Measurements from ENCODE around the gene NCR3LG1.

The NCR3LG1 gene, protein sequence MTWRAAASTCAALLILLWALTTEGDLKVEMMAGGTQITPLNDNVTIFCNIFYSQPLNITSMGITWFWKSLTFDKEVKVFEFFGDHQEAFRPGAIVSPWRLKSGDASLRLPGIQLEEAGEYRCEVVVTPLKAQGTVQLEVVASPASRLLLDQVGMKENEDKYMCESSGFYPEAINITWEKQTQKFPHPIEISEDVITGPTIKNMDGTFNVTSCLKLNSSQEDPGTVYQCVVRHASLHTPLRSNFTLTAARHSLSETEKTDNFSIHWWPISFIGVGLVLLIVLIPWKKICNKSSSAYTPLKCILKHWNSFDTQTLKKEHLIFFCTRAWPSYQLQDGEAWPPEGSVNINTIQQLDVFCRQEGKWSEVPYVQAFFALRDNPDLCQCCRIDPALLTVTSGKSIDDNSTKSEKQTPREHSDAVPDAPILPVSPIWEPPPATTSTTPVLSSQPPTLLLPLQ

DNA sequence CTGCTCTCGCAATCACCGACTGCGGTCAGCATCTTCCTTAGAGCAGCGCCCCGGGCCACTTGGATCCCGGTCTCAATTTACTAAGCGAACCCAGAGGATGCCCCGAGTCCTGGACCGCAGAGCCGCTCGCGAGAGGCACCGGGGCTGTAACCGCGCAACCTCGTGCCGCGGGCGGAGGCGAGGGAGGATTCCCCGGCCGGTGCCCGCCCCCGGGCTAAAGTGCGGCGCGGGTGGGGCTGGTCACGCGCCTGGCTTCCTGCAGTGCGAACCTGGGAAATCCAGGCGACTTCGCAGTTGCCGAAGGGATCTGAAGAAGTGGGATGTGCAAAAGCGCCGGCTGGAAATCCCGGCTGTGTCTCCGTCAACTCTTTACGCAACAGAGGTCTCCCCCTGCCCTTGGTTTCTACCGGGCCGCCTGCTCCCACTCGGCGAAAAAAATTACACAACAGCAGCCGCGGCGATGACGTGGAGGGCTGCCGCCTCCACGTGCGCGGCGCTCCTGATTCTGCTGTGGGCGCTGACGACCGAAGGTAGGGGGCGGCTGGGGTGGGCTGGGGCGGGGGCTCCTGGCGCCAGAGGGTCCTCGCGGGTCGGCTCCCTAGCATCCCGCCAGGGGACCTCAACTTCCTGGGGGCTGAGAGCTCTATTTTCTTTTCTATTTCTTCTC, at the start of gene NCR3LG1:
TSS of gene NCR3LG1 (plus strand) at position 291 of the 667 bp plus-strand sequence. CDS start at position 461, 170 bp downstream.
- peak; percentile 46 for DNase-seq

DNA sequence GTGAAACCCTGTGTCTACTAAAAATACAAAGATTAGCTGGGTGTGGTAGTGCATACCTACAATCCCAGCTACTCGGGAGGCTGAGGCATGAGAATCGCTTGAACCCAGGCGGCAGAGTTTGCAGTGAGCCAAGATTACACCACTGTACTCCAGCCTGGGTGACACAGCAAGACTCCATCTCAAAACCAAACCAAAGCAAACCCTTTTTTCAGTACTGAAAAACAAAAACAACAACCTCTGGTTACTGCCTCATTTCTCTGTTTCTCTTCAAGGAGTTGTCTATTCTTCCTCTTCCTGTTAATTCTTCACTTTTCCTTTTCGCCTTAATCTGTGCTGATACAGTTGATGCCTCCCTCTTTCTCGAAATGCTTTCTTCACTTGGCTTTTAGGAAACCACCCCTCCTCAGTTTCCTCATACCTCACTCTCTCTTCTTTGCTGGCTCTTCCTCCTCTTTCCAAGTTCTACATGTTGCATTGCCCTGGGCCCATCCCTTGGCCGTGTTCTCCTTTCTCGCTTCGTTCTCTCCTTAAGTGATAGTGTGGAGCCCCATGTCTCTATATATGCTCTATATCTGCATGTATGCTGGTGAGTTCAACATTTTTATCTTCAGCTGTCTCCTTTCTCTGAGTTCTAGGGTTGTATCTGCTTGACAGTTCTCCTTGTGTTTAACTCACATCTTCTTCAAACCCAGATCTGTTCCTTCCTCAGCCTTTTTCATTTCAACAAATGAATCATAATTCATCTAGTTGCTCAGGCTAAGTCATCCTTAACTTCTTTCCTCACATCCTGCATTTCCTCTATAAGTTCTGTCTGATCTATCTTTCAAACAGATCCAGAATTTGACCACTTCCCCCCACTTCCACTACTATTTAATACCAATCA, 38.0 kb upstream of the NCR3LG1 start:
- no peak for DNase-seq

DNA sequence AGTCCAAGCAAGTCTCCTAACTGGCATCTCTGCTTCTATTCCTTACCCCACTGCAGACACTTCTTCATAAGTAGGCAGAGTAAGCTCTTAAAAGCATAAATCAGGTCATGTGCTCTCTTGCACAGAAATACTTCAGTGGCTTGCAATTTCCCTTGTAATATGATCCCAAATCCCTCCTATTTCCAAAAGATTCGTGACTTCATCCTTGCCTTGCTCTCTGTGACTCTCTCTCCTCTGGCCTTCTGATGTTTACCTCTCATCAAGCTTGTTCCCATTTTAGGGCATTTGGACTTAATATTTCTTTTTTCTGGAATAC, 37.4 kb upstream of the NCR3LG1 start:
- DNase-seq = no peak

DNA sequence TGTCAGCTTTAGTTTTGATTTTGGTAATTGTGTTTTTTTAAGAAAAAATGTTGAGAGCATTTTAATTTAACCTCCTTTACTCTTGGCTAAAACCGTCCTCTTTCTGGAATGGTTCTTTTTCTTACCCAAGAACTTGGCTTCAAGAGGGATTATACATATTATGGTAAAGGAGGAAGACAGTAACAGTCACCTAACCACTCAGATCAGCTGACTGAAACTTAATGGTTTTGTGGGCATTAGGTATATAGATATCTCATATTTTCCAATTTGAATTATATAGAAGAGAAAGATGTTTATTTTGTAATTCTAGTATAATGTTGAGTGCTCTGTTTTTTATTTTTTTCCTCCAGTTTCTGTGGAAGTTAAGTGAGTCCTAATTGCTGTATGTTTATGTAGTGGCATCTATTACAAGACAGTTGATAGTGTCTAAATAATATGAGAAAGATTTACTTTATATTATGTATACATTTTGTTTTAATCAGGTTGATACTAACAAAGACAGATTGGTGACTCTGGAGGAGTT, 36.6 kb upstream of the NCR3LG1 start:
- no peak for DNase-seq

DNA sequence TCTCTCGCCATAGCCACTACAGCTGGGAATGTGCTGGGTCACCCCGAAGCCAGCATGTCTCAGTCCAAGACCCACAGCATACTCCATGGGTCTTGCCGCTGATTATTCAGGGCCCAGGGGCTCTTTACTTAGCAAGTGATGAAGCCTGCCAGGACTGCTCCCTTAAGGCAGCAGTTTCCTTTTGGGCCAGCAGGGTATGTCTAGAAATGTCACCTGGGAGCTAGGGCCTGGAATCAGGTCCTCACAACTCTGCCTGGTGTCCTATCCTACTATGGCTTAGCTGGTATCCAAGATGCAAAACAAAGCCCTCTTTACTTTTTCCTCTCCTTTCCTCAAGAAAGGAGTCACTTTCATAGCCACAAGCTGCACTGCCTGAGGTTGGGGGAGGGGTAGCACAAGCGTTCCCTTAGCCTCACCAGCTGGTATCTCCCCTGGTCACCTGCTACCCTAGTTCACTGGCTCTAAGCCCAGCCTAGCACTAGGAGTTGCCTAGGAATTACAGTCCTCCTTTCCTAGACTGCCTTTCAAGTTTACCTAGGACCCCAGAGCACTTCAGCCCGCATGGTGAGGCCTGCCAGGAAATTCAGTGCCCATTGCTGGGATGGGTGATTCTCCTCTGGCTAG, 22.6 kb upstream of the NCR3LG1 start:
- DNase-seq = no peak

DNA sequence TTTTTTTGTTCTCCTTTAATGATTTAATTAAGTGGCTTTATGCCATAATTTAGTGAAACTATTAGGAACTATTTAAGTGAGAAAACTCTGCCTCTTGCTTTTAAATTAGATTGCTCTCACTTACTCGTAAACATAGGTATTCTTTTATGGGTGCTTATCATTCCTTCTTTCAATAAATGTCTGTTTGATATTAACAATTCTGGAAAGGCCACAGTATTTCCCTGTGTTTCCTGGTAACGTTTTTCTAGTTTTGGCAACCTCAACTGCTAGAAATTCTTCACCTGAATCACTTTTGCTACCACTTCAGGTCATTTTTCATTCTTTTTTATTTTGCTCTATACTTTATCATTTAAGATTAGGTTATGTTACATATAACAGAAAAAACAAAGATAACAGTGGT, 19.9 kb upstream of the NCR3LG1 start:
- DNase-seq = no peak

DNA sequence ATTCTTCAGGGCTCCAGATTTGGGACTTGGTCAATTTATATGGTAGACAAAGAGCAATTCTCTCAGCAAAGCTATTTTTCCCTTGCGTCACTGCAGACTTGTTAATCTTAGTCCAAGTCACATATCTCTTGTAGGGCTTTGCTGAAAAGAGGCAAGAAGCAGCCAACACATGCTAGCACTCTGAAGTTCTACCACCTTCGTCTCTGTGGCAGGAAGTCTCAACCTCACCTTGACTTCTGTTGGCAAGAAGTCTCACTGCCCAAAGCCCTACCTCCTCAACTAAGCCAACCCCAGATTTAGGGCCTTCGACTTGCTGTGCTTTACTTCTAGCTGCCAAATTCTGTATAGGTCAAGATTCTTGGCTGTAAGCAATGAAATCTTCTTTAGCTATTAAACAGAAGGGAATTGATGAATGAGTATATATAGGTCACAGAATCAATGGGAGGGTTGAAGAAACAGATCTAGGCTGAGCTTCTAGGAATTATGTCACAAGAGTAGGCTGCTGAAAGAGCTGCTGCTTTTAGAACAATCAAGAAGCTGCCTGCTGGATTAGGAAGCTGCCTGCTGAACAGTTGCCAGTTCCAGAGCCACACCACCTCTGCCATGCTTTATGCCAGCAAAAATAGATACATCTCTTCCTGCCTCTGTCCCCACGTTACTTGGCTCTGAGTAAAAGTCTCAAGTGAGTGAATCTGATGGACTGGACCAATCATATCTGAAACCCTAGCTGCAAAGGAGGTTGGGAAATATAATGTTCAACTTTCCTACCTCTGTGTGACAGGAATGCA, 17.6 kb upstream of the NCR3LG1 start:
- DNase-seq = no peak

DNA sequence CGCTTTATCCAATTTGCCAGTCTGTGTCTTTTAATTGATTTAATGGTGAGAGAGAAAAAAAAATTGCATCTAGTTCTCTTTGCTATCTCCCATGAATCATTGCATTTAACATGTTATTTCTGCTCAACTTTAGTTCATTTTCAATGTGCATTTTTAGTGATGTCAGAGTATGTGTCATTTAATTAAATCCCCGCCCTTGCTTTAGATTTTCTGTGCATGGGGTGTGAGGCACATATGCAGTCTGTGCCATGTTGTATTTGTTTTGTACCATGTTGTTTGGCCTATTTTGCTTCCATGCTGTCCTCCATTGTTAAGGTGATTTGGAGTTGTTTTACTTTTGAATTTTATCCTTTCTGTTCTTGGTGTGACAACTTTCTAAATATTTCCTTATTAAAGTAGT, 8.3 kb upstream of the NCR3LG1 start:
- DNase-seq = no peak

DNA sequence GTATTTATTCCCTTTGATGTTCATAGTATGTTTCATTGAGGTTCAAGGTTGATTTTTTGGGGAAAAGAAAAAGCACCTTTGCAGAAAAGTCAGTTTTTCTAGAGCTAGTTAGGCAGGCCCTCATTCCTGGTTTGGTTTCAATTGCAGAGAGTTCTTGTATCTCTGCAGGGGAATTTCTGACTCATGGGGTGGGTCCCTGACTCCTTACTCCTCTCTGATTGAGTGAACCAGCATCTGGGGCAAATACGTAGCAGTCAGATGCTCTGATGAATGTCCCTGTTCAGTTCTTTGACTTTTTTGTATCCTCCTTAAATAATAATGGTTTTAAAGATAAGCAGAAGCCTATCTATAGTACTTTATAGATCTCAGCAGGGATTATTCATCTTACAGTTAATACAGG, 7.7 kb upstream of the NCR3LG1 start:
- DNase-seq = peak; percentile 71

DNA sequence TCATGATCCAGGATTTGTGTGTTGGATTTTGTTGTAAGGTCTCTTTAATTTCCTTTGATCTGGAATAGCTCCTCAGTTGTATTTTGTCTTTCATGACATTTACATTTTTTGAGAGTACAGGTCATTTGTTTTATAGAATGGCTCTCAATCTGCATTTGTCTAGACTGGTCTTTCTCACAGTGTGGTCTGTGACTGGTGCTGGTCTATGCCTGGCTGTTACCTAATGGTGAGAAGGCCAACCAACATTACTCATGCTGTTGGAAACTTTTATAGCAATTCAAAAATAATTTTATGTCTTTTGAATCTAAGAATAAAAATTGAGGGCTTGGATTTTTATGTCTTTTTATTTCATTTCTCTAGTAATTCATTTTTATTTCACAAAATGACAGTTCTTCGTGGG, 3.9 kb upstream of the NCR3LG1 start:
- DNase-seq = no peak

DNA sequence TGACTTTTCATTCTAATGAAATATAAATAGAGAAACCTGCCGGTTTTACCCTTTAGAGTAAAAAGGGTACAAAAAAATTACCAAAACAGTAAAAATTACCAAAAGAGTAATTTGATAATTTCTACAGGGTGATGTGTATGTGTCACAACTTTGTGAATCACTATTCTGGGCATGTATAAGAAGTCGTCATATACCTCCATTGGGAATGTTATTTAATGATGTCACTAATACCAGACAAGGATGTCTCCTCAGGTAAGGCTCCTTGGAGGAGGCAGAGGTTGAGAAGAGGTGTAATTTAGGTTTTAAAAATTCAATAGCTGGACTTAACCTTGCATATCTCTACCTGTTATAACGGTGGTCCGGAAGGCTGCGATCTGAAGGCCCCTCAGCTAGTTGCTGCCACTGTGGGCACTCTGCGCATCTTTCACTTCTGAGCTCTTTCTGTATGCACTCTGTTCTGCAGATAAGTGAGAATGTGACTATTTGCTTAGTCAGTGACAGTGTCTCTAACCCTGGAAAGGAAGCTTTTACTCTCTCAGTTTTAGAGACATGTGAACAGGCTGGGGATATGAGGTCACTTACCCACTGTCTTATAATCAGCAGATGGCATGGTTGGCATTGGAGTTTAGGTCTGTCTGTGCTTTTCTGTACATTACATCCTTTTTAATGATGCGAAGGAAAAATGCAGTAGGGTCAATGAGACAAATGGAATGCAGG, 987 bp upstream of the NCR3LG1 start:
- no peak for DNase-seq

DNA sequence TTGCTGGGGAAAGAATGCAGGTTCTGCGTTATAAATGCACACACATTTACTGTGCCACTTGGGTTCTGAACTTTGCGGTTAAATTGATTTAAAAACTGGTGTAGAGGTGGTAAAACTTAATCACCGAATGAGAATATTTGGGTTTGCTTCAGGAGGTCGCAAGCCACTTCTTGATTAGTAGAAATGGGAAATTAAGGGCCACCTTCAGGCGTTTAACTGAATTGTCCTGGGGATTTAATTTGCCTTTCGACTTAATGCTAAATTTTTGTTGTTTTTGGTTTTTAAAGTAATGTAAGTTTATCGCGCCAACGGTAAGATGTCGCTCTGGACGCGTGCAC, 459 bp upstream of the NCR3LG1 start:
- DNase-seq = no peak

DNA sequence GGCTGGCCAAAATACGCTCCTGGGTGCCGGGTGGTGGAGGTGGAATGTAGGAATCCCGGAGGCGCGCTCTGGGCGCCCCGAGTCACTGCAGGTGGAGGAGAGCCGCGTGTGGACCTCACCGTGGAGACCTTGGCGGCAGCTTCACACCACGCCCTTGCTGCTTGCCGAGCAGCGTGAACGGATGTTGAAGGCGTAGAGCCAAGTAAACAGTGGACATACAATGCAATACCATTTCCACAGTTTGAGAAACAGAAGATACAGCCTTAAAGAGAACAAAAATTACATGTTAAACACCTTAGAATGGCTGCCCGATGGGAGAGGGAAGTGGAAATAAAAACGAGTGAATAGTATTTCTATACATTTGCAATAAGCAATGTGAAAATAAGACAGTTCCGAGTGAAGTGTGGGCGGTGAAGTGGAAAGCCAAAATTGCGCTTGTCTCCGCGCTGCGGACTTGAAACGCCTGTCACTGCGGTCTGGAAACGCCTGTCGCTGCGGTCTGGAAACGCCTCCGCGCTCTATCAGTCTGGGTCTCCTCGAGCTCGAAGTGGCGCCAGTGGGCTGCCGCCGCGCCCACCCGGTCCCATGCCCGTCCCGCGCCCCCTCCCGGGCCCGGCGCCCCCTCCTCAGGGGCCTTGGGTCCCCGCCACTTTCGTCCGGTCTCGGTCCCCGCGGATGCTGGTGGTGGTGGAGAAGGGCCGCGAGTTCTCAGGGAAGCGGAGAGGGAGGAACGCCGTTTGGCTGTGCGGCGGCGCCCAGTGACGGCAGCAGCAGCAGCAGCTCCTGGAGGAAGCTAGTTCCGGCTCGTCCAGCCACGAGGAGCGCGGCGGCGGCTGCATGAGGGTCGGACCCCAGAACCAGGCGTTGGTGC, 1.6 kb downstream of the NCR3LG1 start:
- DNase-seq = peak; percentile 57

DNA sequence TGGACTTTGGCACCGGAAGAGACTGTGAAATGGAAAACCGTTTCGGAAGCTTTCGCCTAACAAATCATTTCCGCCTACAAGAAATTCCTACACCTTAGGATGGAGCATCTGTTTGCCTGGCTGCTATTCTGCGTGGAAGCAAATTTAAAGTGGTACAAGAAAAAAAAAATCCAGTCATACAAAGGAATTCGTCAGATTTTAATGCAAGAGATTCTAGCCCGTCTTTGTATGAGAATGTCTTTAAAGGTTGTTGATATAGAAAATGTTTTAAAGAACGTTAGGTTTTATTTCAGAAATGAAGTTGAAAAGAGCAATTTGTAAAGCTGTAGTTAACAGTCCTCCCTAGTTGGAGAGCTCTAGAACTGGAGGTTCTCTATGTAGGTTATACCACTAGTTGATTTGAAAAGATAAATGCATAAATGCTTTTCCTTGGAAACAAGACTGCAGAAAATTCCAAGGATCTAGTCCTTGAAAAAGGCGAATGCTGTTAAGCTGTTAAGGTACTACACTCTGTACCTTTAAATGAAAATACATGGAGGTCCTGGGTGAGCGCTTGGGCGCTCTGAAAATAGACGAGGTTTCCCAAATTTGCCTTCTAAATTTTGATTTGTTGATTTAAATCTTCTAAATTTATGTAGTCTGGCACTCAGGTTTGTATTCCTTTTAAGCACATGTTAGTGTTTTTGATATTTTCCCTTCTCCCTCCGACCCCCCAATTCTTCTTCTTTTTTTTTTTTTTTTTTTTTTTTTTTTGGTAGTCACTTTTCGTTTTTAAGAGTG, 2.4 kb downstream of the NCR3LG1 start:
- no peak for DNase-seq

DNA sequence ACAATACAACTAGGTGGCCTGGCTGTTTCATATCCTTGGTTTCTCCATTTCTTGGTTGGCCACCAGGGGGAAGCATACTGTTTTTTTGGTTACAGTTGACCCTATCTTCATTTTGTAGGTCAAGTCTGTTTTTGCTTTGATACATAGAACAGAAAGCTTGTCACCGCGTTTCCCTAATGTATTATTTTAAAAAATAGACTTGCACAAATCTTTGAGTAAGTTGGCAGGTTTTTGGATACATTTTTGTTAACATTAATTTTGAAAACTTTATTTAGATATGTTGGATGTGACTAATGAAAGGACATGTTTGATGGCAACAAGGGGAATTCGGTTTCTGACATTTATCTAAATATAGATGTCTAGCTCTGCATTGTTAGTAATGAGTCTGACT, 3.0 kb downstream of the NCR3LG1 start:
- DNase-seq = peak; percentile 57

DNA sequence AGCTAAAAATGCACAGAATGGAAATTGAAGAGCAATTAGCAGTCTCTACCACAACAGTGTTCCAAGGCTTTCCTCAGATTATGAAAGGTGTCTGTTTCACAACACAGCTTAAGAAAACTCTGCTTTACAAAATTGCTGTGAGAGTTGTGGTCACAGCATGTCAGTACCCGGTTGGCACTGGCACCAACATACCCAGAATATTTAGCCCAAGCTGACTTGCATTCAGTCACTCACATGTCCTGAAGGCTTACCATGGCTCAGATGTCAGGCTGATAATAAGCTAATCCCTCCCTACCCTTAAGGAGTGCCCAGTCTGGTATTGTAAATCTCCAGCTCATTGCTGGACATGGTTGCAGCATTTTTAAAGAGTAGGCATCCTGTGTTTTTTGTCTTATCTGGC, 14.9 kb downstream of the NCR3LG1 start:
- no peak for DNase-seq

DNA sequence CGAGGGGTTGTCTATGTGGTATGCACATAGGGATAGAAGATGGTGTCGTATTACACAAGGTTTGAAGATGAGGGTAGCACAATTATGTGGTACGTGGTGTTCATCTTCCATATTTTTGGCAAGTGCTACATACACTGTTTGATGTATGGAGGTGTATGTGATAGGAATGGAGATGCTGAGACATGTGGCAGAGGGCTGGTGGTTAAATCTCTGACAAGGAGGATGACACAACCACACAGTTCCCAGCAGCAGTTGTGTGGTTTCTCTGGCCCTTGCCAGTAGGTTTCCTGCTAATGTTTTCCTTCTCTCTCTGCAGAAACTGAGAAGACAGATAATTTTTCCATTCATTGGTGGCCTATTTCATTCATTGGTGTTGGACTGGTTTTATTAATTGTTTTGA, 17.0 kb downstream of the NCR3LG1 start:
- no peak for DNase-seq

DNA sequence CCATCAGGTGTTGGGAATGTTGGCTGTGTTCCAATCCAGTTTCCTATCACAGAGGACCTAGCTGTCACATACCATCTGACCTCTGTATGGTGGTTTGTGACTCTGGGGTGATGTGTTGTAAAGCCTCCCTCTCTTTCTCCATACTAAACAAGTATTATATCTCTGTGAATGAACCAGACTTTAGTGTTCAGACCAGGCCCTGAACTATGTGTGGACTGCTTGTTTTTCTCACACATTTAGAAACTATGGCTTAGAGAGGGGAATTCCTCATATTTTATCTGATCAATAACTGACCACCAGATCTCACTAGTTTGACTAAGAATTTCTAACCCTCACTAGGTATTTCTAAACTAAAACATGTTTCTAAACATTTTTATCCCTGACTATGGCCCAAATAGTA, 17.5 kb downstream of the NCR3LG1 start:
- DNase-seq = no peak

DNA sequence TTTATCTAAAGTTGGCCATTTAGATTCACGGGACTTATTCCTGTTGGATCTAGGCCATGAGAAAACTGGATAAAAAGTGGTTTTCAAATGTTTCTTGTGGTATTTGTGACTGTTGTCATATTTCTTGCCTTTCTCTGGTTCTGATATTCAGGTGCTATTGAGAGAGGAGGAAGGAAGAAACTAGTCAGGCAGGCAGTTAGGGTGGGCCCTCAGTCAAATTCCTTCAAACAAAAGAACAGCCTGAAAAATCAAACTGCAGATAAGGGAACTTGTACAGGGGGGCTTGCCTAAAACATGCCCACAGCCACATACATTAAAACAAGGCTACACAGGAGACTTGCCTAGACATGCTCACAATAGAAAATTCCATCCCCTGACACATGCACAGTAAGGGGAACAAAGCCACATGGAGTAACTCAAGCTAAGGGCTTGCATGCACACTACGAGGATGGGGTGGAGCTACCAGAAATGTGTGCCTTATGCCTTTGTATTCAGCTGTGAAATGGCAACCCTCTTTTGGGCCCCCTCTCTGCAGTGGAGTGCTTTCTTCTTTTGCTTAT, 18.2 kb downstream of the NCR3LG1 start:
- DNase-seq = no peak

Data from stimulated activated CD4-positive, alpha-beta T cell treated with anti-CD3 and anti-CD28 coated beads, Interleukin-1b, Interleukin-23, amount 100 ng/mL, for 48 hours (primary cell).